ENCODE measurements around the gene ZFY. TPM values are rescaled to one million over a fixed set of nuclear protein-coding genes. Genes with fewer than 3 reads are reported as not detected.

Gene ZFY
- total and polyA plus RNA-seq, 8 donors, result 2.9 to 14.8 (median 4.0) TPM; not detected in 3

DNA sequence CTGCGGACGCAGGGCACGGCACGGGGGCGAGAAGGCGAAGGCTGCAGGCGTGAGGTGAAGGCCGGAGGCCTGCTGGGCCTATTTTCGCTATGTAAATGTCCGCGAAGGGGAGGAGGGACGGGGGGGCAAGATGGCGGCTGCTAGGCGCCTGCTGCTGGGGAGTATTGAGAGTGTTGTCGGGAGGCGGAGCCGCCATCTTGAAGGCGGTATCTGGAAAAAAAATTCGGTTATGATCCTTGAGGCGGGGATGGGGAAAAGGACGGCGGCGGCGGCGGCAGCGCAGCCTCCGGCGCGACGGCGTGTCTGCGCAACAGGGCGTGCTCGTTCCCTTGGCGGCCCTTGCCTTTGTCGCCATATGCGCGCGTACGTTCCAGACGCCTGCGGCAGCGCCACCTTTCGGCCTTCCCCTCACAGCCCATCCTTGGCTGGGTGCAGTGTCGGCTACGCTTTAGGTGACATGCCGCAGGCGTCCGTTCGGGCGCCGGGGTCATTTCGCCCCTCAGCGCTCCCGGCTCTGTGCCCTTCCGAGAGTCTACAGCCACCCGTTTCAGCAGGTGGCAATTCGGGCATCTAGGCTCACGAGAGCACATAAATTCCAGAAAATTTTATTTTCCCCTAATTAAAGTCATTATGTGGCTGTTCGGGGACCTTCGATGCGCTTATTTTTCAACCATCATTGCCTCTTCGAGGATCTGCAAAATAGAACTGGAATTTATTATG, 695 bp downstream of the ZFY start:
- H3K27me3 ChIP-seq, result no peaks in the 10 kb centered on the region
- WGBS, 5 donors, result 0 to 2% (median 0%) methylated on average over 21 to 63 of the region's 63 CpGs; no CpG with 5 or more reads in 2 of the 5 donors
- peaks cover 0 to 52% (median 0%) of the 10 kb centered on the region in 4 donors for H3K4me1 ChIP-seq
- no peaks in the 10 kb centered on the region for H3K9me3 ChIP-seq
- intact Hi-C loops (cut with DNase I; ENCODE audit: low total_unique reads), result no loop called here
- peak overlapping the region in 2 of 5 donors; percentile 96 to 98 for H3K27ac ChIP-seq
- no peak for TF ChIP-seq POLR2A (IDR thresholded peaks at IDR 0.05)
- TF ChIP-seq, protein P1, sequence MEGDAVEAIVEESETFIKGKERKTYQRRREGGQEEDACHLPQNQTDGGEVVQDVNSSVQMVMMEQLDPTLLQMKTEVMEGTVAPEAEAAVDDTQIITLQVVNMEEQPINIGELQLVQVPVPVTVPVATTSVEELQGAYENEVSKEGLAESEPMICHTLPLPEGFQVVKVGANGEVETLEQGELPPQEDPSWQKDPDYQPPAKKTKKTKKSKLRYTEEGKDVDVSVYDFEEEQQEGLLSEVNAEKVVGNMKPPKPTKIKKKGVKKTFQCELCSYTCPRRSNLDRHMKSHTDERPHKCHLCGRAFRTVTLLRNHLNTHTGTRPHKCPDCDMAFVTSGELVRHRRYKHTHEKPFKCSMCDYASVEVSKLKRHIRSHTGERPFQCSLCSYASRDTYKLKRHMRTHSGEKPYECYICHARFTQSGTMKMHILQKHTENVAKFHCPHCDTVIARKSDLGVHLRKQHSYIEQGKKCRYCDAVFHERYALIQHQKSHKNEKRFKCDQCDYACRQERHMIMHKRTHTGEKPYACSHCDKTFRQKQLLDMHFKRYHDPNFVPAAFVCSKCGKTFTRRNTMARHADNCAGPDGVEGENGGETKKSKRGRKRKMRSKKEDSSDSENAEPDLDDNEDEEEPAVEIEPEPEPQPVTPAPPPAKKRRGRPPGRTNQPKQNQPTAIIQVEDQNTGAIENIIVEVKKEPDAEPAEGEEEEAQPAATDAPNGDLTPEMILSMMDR (IDR thresholded peaks at IDR 0.05), result peak in 2 of 7 experiments; percentile 59 to 63
- no peak for TF ChIP-seq POLR2AphosphoS5 (IDR thresholded peaks at IDR 0.05)
- TF ChIP-seq EP300 (IDR thresholded peaks at IDR 0.05), result no peak
- peak overlapping the region in 2 of 4 donors; percentile 56 to 63 for H3K4me3 ChIP-seq
- DNase-seq, result no peak
- no peaks in the 10 kb centered on the region for H3K36me3 ChIP-seq

DNA sequence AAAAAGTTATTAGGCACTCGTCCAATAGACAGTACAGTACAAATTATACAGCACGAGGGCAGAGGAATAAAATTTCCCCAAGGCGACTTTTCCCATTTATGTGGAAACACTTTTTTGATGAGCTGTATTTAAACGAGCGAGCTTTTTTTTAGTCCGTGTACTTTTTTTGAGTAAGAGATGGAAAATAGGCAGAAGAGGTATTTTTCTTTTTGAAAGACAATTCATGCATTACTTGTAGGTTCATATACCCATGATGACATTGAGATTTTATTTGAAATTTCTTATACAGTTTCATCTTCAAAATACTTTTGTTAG, 1.2 kb downstream of the ZFY start:
- H3K27ac ChIP-seq, result peak overlapping the region in 2 of 5 donors; percentile 96 to 98
- peak overlapping the region in 2 of 4 donors; percentile 56 to 63 for H3K4me3 ChIP-seq
- intact Hi-C loops (cut with DNase I; ENCODE audit: low total_unique reads), result no loop called here
- H3K36me3 ChIP-seq, result no peaks in the 10 kb centered on the region
- no peaks in the 10 kb centered on the region for H3K27me3 ChIP-seq
- TF ChIP-seq POLR2AphosphoS5 (IDR thresholded peaks at IDR 0.05) (no peak), EP300 (IDR thresholded peaks at IDR 0.05) (no peak), POLR2A (IDR thresholded peaks at IDR 0.05) (no peak)
- TF ChIP-seq, protein P1 (IDR thresholded peaks at IDR 0.05), result no peak
- no peak for DNase-seq
- H3K4me1 ChIP-seq, result peaks cover 0 to 54% (median 0%) of the 10 kb centered on the region in 4 donors
- 0 to 4% (median 1%) methylated on average over 6 of the region's 6 CpGs; no CpG with 5 or more reads in 2 of the 5 donors for WGBS, 5 donors
- no peaks in the 10 kb centered on the region for H3K9me3 ChIP-seq

DNA sequence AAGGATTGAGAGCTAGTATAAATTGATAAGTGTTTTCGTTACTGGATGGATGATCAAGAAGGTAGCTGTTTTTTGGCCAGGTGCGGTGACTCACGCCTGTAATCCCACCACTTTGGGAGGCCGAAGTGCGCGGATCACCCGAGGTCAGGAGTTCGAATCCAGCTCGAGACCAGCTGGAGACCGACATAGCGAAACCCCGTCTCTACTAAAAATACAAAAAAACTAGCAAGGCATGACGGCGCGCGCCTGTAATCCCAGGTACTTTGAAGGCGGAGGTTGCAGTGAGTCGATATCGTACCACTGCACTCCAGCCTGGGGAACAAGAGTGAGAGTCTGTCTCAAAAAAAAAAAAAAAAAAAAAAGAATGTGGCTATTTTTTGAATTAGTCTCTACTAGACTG, 2.0 kb downstream of the ZFY start:
- no peaks in the 10 kb centered on the region for H3K36me3 ChIP-seq
- TF ChIP-seq EP300 (IDR thresholded peaks at IDR 0.05) (no peak), POLR2AphosphoS5 (IDR thresholded peaks at IDR 0.05) (no peak), POLR2A (IDR thresholded peaks at IDR 0.05) (no peak)
- TF ChIP-seq, protein P1 (IDR thresholded peaks at IDR 0.05), result no peak
- peak overlapping the region in 1 of 5 donors; percentile 96 for H3K27ac ChIP-seq
- no peaks in the 10 kb centered on the region for H3K27me3 ChIP-seq
- no peak for DNase-seq
- no peaks in the 10 kb centered on the region for H3K9me3 ChIP-seq
- peaks cover 0 to 54% (median 0%) of the 10 kb centered on the region in 4 donors for H3K4me1 ChIP-seq
- peak overlapping the region in 1 of 4 donors; percentile 56 for H3K4me3 ChIP-seq
- WGBS, 5 donors, result 69 to 78% (median 73%) methylated on average over 19 of the region's 19 CpGs; no CpG with 5 or more reads in 2 of the 5 donors
- intact Hi-C loops (cut with DNase I; ENCODE audit: low total_unique reads), result no loop called here

DNA sequence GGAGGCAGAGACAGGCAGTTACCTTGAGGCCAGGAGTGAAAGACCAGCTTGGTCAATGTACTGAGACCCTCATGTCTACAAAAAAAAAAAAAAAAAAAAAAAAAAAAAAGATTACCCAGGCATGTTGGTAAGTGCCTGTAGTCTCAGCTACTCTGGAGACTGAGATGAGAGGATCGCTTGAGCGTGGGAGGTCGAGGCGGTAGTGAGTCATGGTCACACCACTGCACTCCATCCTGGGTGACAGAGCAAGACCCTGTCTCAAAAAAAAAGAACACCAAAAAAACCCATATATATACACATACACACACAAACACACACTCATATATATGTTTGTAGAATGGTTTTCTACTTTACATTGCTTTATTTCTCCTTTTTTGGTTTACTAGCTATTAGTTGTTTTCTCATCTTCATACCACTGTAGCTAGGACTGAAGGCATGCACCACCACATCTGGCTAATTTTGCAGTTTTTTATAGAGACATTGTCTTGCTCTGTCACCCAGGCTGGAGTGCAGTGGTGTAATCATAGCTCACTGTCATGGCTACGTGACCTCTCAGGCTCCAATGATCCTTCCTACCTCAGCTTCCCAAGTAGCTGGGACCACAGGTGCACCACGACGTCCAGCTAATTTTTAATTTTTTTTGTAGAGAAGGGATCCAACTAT, 14.5 kb downstream of the ZFY start:
- Histone ChIP-seq H3K4me1 (peaks cover 0 to 15% (median 0%) of the 10 kb centered on the region in 4 donors), H3K4me3 (no peak overlapping the region), H3K27me3 (no peaks in the 10 kb centered on the region), H3K36me3 (no peaks in the 10 kb centered on the region), H3K27ac (no peak overlapping the region), H3K9me3 (no peaks in the 10 kb centered on the region)
- TF ChIP-seq EP300 (IDR thresholded peaks at IDR 0.05), result no peak
- TF ChIP-seq, protein P1 (IDR thresholded peaks at IDR 0.05), result no peak
- no peak for TF ChIP-seq POLR2A (IDR thresholded peaks at IDR 0.05)
- TF ChIP-seq POLR2AphosphoS5 (IDR thresholded peaks at IDR 0.05), result no peak
- WGBS, 5 donors, result 89 to 96% (median 90%) methylated on average over 7 of the region's 7 CpGs; no CpG with 5 or more reads in 2 of the 5 donors
- intact Hi-C loops (cut with DNase I; ENCODE audit: low total_unique reads), result no loop called here
- DNase-seq, result no peak

Measured in stomach (tissue), 9 donors.